Measurements from ENCODE around the gene FCSK.
"Not testable (repeated sequence)": the region's sequence is repeated elsewhere in the genome, so short reads cannot be mapped to it uniquely, and the experiment has no call there.

Gene FCSK

DNA sequence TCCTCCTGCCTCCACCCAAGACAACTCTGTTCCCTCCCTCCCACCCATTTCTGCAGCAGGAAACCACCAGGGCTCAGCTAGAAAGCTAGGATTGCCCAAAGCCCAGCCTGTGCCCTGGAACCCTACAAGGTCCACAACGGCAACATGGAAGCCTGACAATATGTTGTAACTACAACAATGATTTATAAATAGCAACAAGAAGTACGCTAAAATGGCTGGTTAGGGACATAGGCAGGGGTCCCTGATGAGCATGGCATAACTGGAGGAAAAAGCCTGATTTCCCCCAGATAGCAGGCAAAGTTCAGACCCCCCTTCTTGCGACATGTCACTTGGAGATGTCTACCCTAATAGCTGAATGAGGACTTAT is 22.1 kb upstream of the FCSK start:
- DNase-seq: no peak

DNA sequence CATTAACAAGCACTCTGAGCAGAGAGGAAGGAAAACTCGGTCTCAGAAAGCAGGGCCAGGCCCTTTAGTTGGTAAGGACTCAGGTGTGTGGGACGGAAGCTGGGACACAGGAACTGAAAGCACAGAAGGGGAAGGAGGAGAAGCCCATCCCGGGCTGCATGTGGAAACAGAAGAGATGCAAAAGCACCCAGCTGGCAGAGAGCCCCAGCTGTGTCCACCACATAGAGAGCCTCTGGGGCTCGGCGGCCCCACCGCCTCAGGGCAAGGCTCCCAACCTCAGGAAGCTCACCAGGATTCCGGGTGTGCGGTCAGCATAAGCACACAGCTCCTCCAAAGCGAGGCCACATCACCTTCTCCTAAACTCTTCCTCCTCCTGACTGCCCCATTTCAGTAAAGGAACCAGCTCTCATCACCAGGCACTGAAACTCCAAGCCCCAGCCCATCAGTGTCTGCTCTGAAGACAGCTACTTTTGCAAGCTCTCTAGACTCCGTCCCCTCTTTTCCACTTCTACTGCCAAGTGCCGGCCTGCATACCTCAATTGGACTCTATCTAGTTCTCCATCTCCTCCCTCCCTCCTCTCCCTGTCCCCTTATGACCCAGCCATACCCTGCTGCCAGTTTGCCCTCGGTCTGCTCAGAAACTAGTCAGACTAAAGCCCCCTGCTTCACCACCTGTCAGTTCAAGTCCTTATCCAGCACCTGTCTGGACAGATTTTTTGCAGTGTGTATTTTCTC is 21.5 kb upstream of the FCSK start:
- DNase-seq: no peak

DNA sequence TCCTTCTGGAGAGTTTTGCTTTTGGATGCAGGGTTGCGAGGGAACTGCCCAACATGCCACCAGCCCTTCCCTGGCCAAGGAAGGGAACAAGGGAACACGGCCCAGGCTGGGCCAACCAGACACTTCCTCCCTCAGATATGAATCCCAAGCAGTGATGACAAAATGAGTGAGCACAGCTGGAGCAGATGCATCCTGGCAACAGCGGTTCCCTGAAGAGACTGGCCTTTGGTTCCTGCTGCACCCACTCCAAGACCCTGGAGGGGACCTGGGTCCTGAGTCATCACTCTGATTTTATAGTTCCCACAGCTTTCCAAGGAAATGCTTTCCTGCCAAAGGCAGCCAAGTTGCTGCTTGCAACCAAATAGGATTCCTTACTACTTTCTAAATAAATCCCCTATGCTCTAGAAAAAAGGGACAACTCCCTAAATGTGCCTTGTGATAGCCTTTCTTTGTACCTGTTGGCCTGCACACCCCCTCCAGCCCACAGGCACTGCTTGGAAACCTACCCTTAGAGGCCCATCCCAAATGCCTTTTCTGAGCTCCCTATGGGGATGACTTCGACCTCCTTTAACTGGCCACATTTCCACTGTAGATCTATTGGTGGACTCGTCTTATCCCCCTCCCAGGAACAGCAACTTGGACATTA is 20.8 kb upstream of the FCSK start:
- no peak for DNase-seq

DNA sequence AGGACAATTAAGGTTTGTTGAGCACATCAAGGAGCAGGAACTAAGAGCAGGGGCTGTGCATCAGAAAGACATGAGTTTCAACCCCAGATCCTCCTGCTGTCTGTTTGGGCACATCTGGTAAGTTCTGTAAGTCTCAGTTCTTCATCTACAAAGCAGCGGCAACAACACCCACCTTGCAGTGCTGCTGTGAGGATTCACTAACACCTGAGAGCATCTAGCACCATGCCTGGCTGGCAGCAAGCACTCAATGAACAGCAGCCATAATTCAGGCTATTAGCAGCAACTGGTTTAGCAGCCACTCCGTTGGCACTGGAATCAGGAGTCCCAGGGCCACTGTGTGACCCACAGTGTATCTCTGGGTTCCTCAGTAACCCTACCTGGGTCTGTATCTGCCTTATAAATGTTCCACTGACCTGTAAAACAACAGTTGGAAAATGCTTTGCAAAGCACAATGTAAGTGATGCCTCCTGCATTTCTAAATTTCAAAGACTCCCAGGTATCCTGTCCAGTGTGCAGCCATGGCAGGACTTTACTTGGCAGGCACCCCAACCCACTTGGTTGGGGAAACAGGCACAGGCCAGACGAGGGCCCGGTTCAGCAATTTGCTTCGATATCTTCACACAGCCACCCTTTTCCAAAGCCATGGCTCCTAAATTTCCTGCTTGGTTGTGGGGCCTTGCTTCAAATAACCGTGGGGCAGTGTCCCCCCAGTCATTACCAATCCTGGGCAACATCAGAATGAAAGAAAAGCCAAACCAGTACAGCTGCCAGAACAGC is 19.7 kb upstream of the FCSK start:
- no peak for DNase-seq

DNA sequence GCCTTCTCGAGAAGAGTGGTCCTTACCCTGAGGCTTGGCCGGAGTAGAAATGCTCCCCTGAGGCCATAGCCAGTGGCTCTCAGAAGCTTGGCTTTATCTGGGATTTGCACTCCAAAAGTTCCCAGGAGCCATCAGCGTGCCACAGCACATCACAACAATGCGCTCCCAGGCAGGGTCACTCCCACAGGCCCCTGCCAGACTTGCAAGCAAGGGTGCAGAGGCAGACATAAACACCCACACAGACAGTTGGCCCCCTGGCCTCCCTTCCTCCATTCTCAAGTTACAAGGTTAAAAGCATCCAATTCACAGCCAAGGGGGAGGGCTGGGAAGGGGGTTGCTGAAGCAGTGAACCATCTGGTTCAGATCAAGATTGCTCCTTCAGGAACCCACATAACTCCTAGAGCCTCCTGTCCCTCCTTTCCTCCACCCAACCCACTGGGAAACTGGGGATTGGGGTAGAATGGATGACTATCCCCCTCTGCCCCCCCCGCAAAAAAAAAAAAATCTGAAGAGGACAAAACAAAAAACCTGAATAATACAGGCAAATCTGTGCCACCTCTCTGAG is 17.3 kb upstream of the FCSK start:
- DNase-seq: no peak

DNA sequence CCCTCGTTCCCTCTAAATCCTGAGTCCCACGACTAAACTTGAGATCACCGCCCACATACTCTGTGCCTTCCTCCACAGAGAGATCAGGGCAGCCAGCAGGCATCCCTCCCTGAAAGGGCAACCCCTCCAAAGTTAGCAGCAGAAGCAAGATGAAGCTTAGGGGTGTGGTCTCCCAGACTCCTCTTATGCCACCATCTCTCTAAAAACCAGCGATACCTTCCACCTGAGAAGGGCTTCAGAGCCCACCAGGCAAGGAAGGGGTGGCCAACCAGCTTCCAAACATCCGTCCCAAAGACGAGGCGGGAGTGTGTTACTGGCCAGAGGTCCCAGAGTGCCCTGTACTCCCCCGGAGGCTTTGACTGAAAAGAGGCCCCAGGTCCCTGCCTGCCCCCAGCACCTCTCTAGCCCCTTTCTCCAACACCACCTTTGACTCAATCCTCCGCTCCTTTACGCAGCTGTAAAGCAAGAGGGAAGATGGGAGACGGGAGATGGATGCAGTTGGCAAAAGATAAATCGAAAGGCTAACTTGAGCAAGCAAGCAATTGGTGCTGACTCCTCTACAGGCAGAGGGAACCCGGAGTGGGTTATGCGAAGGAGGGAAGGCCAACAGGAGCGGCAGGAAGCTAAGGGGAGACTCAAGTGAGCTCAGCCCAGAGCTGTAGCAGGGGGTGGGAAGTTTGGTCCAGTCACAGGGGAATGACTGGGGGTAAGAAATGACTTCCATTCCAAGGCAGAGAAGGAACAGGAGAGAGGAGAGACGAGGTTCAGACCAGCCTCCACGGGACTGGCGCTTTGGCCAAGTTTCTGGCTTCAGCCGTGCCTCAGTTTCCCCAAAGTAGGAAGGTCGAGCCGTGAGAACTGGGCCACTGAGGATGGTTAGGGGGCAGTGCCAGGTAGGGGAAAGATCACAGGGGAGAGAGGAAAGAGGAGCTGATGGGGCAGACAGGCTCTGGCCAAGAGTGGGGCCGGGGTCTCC is 16.5 kb upstream of the FCSK start:
- DNase-seq: no peak

DNA sequence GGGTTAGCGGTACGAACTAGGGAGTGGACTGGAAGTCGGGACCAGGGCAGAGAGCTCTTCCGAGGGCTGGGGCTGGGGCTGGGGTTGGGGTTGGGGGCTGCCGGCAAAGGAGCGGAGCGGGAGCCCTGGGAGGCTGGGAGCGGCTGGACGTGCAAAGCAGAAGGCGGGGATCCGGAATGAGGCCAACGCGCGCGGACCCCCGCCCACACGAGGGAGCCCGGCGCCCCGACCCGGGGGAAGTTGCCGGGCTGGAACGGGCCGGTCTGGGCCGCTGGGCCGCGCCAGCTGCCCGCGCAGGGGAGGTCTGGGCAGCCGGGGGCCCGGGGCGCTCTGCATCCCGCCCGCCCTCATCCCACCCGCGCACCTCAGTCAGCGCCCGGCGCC is 15.8 kb upstream of the FCSK start:
- no peak for DNase-seq

DNA sequence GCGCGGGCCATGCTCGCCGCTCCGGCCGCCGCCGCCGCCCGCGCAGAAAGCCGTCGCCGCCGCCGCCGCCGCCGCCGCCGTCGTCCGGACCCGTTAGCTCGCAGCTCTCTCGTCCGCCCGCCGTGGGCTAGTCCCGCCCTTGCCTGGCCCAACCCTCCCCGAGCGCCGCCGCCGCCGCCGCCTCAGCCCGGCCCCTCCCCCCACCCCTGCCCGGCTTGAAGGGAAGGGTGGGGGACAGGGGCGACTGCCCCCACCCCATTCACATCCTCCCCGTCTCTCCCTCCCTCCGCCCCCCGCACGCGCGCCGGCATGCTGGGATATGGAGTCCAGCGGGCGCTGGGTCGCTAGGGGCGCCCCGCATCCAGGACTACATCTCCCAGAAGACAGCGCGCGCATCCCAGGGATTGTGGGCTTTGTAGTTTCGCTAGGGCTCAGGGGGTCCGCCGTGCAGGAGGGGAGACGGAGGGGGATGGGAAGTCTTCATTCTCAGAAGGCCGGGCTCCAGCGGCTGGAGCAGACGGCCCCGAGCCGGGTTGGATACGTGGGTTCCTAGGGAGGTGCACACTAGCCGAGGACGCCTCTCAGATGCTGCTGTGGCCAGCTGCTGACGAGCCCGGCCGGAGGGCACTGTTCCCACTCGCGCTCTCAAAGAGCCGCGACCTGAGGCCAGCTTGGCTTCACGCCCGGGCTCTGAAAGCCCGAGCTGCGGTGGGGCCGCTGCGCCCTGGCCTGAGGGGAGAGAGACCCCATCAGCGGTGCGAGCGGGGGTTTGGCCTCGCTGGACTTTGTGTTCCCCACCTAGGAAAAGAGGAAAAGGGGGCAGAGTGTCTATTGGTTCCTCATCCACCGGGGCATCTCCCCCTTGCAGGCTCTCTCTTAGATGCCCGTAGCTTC is 15.2 kb upstream of the FCSK start, which contains the start of gene ST3GAL2:
TSS of gene ST3GAL2 (minus strand) at position 132 of the 894 bp plus-strand sequence. CDS start 40,570 bp downstream, outside the sequence.
- peak; percentile 96 for DNase-seq

DNA sequence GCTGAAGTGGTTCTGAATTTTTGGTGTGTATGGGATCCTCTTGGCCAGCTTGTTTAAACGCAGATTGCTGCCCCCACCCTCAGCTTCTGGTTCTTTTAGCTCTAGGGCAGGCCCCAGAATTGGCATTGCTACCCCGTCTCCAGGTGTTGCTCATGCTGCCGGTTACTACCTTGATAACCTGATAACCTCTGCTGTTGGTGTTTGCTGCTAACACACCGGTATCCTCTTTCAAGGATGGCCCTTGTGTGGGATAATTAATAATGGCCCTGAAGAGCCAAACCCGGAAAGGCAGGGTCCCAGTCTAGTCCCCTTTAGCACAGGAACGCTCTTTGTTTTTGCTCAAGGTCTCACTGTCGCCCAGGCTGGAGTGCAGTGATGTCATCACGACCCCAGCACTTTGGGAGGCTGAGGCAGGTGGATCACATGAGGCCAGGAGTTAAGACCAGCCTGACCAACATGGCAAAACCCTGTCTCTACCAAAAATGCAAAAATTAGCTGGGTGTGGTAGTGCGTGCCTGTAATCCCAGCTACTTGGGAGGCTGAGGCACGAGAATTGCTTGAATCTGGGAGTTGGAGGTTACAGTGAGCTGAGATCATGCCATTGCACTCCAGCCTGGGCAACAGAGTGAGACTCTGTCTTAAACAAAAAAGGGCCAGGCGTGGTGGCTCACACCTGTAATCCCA is 14.2 kb upstream of the FCSK start:
- no peak for DNase-seq

DNA sequence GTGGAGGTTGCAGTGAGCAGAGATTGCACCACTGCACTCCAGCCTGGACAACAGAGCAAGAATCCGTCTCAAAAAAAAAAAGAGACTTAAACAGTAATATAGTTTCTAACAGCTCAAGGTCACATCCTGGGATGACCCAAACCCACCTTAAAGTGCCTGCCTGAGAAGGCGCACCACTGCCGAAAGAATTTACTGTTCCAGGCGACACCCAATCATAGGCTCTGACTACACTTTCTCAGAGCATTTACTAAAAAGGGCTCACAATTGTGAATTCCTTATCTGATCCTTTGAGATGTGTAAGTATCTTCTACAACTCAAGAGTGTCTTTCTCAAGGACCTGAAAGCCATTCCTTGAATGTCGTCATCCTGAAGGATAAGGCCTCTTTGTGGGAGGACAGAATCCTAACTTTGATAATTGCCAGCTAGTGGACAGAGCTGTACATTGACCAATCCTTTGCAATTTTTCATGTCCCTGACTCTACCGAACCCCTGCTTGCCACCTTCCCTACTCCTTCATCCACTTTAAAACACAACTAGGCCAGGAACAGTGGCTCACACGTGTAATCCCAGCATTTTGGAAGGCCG is 12.9 kb upstream of the FCSK start:
- no peak for DNase-seq

DNA sequence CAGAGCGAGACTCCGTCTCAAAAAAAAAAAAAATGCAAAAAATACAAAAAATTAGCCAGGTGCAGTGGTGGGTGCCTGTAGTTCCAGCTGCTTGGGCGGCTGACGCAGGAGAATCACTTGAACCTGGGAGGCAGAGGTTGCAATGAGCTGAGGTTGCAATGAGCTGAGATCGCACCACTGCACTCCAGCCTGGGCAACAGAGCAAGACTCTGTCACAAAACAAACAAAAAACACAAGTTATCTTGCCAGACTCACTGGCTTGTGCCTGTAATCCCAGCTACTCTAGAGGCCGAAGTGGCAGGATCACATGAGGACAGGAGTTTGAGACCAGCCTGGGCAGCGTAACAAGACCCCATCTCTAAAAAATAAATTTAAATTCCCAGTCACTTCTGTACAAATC is 12.1 kb upstream of the FCSK start:
- no peak for DNase-seq

DNA sequence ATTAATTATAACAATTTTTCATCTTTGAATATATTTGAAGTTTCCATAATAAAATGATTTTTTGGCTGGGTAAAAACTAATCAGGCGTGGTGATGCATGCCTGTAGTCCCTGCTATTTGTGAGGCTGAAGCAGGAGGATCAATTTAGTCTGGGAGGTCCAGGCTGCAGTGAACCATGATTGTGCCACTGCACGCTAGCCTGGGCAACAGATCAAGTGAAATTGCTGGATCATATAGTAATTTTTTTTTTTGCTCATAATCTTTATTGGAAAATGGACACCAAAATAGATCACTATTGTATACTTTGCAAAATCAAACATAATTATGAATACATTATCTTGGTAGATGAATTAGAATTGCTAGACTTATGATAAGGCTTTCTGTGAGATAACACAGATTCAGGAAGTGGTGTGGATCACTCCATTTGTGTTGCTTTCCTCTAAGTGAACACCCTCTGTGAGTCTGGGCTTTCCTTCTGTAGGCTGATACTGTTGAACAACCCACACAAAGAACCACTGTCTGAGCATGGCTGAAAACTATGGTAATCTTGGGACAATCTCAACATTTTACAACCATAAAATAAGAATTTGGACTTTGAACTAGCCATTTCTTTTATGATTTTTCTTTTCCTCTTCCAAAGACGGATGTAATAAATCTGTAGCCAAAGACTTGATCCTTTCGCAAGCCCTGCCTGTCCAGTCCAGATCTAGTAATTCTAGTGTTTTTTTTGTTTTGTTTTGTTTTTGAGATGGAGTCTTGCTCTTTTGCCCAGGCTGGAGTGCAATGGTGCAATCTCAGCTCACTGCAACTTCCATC is 9.9 kb upstream of the FCSK start:
- no peak for DNase-seq

DNA sequence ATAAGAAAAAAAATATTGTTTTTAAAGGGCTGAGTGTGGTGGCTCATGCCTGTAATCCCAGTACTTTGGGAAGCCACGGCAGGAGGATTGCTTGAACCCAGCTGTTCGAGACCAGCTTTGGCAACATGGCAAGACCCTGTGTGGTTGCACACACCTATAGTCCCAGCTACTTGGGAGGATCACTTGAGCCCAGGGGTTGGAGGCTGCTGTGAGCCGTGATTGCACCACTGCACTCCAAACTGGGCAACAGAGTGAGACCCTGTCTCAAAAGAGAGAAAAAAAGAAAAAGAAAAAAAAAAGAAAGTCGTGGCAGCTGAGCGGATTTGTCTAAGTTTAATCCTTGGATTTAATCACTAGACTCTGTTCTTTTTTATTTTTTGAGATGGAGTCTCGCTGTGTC is 6.3 kb upstream of the FCSK start:
- DNase-seq: no peak

DNA sequence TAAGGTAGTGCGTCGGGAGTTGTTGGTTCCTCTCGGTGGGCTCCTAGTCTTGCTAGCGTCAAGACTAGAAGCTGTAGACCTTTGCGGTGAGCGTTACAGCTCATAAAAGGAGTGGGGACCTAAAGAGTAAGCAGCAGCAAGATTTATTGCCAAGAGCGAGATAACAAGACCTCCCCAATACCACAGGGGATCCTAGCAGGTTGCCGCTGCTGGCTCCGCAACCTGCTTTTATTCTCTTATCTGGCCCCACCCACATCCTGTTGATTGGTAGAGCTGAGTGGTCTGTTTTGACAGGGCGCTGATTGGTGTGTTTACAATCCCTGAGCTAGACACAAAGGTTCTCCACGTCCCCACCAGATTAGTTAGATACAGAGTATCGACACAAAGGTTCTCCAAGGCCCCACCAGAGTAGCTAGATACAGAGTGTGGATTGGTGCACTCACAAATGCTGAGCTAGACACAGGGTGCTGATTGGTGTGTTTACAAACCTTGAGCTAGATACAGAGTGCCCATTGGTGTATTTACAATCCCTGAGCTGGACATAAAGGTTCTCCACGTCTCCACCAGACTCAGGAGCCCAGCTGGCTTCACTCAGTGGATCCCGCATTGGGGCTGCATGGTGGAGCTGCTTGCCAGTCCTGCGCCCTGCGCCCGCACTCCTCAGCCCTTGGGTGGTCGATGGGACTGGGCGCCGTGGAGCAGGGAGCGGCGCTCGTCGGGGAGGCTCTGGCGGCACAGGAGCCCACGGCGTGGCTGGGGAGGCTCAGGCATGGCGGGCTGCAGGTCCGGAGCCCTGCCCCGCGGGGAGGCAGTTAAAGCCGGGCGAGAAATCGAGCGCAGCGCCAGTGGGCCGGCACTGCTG is 4.0 kb upstream of the FCSK start:
- not testable (repeated sequence) for DNase-seq

DNA sequence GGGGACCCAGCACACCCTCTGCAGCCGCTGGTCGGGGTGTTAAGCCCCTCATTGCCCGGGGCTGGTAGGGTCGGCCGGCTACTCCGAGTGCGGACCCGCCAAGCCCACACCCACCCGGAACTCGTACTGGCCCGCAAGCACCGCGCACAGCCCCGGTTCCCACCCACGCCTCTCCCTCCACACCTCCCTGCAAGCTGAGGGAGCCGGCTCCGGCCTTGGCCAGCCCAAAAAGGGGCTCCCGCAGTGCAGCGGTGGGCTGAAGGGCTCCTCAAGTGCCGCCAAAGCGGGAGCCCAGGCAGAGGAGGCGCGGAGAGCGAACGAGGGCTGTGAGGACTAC is 3.4 kb upstream of the FCSK start:
- not testable (repeated sequence) for DNase-seq

DNA sequence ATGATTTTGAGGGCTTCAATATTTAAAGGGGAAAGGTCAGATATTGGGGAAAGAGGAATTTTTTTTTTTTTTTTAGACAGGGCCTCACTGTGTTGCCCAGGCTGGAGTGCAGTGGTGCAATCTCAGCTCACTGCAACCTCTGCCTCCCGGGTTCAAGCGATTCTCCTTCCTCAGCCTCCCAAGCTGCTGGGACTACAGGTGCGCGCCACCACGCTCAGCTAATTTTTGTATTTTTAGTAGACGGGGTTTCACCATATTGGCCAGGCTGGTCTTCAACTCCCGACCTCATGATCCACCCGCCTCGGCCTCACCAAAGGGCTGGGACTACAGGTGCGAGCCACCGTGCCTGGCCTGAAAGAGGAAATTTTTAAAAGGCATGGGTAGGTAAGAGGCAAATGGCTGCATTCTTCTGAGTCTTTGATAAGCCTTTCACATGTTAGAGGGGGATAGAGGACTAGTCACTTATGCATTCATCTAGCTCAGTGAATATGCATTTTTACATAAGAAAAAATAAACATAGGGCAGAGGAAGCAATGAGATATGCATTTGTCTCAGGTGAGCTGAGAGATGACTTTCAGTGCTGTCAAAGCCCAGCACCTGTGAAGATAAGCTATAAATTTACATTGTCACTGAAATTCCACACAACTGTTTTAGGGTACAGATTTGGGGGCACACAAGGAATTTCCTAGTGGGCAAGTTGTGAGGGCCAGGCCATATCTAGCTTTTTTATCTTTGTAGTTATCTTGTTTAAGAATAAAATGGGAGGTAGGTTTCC is 1.1 kb upstream of the FCSK start:
- no peak for DNase-seq

DNA sequence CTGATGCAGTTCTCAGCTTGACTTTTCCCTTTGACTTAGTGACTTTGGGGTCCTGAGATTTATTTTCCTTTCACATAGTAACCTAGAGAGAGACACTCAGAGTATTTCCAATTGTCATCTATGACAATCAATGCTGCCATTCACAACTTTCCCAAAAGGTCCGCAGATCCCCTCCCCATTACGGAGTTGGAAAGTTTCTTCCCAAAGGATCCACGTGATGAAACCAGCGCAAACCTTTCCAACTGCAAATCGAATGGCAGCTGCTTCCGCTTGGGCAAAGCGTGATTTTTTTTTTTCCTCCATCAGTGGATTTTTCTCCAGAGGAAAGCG is 538 bp upstream of the FCSK start:
- peak in 1 of 2 donors; percentile 21 for DNase-seq

DNA sequence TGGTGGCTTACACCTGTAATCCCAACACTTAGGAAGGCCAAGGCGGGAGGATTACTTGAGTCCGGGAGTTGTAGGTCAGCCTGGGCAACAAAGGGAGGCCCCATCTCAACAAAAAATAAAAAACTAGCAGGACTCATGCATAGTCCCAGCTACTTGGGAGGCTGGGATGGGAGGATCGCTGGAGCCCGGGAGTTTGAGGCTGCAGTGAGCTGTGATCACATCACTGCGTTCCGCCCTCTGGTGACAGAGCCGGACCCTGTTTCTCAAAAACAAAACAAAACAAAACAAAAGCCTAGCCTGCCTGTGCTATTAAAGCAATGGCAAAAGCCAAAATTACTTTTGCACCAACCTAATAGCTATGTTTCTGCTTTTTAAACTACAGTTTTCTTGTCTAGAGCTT is 1.5 kb downstream of the FCSK start:
- no peak for DNase-seq

Data from CD4-positive, alpha-beta T cell treated with Interleukin-1 beta for 1 hour (primary cell).